ENCODE data around the gene AP3B1.

- TF ChIP-seq, protein P1, sequence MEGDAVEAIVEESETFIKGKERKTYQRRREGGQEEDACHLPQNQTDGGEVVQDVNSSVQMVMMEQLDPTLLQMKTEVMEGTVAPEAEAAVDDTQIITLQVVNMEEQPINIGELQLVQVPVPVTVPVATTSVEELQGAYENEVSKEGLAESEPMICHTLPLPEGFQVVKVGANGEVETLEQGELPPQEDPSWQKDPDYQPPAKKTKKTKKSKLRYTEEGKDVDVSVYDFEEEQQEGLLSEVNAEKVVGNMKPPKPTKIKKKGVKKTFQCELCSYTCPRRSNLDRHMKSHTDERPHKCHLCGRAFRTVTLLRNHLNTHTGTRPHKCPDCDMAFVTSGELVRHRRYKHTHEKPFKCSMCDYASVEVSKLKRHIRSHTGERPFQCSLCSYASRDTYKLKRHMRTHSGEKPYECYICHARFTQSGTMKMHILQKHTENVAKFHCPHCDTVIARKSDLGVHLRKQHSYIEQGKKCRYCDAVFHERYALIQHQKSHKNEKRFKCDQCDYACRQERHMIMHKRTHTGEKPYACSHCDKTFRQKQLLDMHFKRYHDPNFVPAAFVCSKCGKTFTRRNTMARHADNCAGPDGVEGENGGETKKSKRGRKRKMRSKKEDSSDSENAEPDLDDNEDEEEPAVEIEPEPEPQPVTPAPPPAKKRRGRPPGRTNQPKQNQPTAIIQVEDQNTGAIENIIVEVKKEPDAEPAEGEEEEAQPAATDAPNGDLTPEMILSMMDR (IDR thresholded peaks at IDR 0.05; ENCODE audit: low read depth, low read length), result no peak
- no peak for TF ChIP-seq EZH2phosphoT487 (IDR thresholded peaks at IDR 0.05; ENCODE audit: low read depth)
These were observed 234.1 kb downstream of the AP3B1 start for GRCh38 chr5:78060421-78060820.

Data from OCI-LY3 (cell line).